OCI-LY3 (cell line): ENCODE results near the gene KRTAP15-1.

Experiments used
- CTCF ChIP-seq: fragments of 200-600, 300-600 bp; sonication (generic); IDR thresholded peaks from 2 replicates; pipeline ENCODE4 v1.5.1; 2014; ENCODE audit warnings: antibody characterized with exemption, low read length, low read depth
- EZH2phosphoT487 ChIP-seq: fragments of 200-600 bp; shearing (Covaris generic); IDR thresholded peaks from 2 replicates; pipeline ENCODE4 v1.6.1; 2018; ENCODE audit warnings: antibody characterized with exemption, mixed run types, low read depth

GRCh38 chr21:30448514-30448913 lies 8.4 kb downstream of the KRTAP15-1 start:
- TF ChIP-seq CTCF = no peak
- no peak for TF ChIP-seq EZH2phosphoT487
